ENCODE results near the gene NAV2.

Gene NAV2

GRCh38 chr11:19718051-19718450 lies 5.4 kb downstream of the NAV2 start:
- TF ChIP-seq POLR2A (IDR thresholded peaks at IDR 0.05; ENCODE audit: low read depth, low read length) = no peak
- FAIRE-seq (no peak), DNase-seq (ENCODE audit: insufficient read length, low spot score) (no peak)

- no peak for FAIRE-seq
- no peak for DNase-seq (ENCODE audit: insufficient read length, low spot score)
- no peak for TF ChIP-seq POLR2A (IDR thresholded peaks at IDR 0.05; ENCODE audit: low read depth, low read length)
Observed at GRCh38 chr11:19718951-19719350, 6.3 kb downstream of the NAV2 start.

DNA sequence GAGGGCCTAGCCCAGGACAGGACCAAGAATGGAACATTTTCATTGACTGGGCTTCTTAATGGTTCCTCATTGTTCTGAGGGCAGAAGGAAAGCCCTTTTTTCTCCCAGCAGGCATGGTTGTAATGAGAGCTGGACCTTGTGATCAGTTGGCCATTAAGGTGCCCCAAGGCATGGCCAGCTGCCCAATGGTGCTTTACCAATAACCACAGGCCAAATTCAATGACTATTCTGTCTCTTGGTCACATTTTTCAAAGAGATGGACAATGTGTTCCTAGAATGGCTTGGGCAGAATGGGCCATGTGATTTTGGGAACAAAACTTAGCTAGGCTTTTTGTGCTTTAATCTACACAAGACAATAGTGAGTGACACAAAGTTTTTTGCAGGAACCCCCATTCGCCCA lies 7.3 kb downstream of the NAV2 start:
- no peak for TF ChIP-seq POLR2A (IDR thresholded peaks at IDR 0.05; ENCODE audit: low read depth, low read length)
- FAIRE-seq = no peak
- no peak for DNase-seq (ENCODE audit: insufficient read length, low spot score)

DNA sequence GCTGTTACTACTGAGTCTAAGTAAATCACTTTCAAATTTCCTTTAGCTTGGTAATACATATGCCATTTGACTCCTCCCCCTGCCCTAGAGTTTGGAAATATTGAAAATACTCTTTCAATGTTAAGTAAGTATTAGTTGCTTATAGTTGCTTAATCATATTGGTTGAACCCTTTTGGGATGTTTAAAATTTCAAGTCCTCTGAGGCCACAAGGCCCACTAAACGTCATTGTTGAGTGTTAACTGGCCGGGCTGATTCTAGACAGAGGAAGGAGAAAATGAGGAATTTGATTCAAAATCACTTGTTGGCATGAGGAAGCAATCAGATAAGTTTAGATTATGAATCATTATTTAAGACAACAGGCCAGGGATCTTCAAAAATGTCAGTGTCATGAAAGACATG lies 8.5 kb downstream of the NAV2 start:
- DNase-seq (ENCODE audit: insufficient read length, low spot score) (no peak), FAIRE-seq (no peak)
- TF ChIP-seq POLR2A (IDR thresholded peaks at IDR 0.05; ENCODE audit: low read depth, low read length) = no peak

GRCh38 chr11:19722702-19723101 lies 10.1 kb downstream of the NAV2 start:
- TF ChIP-seq POLR2A (IDR thresholded peaks at IDR 0.05; ENCODE audit: low read depth, low read length) = no peak
- no peak for DNase-seq (ENCODE audit: insufficient read length, low spot score)
- no peak for FAIRE-seq

- FAIRE-seq (no peak), DNase-seq (ENCODE audit: insufficient read length, low spot score) (no peak)
- no peak for TF ChIP-seq POLR2A (IDR thresholded peaks at IDR 0.05; ENCODE audit: low read depth, low read length)
Observed at GRCh38 chr11:19723572-19724342, 11.1 kb downstream of the NAV2 start.

GRCh38 chr11:19724765-19725164 lies 12.1 kb downstream of the NAV2 start:
- no peak for DNase-seq (ENCODE audit: insufficient read length, low spot score)
- TF ChIP-seq POLR2A (IDR thresholded peaks at IDR 0.05; ENCODE audit: low read depth, low read length) = no peak
- no peak for FAIRE-seq

DNA sequence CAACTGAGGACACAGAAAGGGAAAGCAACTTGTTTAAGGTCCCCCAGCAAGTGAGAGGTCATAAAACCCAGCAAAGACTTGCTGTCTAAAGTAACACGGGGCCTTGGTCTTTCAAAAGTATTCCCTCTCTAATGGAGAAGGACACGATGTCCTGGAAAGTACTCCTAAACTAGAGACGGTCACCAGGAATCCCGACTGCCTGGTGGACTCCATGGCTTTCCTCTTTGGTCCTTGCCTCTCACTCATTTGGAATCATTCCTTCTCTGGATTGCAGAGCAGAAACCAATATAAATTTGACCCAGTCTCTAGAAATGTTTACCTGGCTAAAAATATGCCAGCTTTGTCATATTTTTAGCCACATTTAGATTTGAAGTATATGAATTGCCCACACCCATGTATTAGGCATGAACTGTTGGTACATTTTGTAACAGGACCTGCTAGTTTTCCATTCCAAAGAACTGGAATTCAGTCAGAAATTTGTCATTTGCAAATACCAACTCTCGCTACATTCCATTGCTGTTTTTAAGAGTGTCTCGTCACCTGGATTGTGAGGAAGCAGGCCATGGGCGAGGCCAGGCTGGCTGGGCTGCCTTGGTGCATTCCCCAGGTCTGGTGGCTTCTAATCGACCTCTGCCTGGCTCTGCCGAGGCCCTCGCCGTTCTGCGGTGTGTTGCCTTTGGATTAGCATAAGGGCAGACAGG lies 12.9 kb downstream of the NAV2 start:
- FAIRE-seq (no peak), DNase-seq (ENCODE audit: insufficient read length, low spot score) (no peak)
- no peak for TF ChIP-seq POLR2A (IDR thresholded peaks at IDR 0.05; ENCODE audit: low read depth, low read length)

GRCh38 chr11:19727246-19727645 lies 14.6 kb downstream of the NAV2 start:
- DNase-seq (ENCODE audit: insufficient read length, low spot score) (no peak), FAIRE-seq (no peak)
- TF ChIP-seq POLR2A (IDR thresholded peaks at IDR 0.05; ENCODE audit: low read depth, low read length) = no peak

DNA sequence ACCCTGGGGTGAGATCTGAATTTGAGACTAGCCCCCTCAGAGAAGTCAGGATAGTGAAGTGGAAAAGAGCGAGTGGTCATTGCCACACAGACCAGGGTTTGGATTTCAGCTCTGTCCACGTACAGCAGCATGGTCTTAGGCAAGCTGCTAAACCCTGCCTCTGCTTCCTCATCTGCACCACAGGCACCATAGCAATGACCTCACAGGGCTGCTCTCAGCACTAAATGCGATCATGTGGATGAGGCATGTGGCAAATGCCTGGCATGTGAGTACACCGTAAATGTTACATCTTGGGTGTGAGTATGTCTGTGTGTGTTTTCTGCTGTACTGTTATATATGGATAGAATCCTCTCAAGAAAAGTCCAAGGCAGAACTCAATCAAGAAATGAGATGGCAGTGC lies 15.8 kb downstream of the NAV2 start:
- FAIRE-seq = no peak
- no peak for TF ChIP-seq POLR2A (IDR thresholded peaks at IDR 0.05; ENCODE audit: low read depth, low read length)
- no peak for DNase-seq (ENCODE audit: insufficient read length, low spot score)

DNA sequence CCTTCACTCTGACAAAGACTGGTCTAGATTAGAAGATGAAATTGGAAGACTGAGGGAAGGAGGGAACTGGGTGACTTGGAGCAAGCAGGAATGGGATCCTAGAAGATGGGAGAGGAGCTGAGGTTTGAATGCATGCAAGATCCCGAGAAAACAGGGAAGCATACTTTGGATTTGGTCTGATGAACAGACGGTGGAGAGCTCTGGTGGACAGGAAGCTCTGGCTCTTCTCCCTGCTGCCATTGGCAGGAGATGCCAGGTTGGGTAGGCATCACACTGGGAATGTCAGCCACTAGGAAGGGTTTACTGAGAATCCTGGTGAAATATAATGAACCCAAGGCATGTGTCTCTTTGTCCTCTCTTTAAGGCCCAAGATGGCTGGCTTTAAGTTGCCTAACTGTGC lies 16.5 kb downstream of the NAV2 start:
- FAIRE-seq (no peak), DNase-seq (ENCODE audit: insufficient read length, low spot score) (no peak)
- TF ChIP-seq POLR2A (IDR thresholded peaks at IDR 0.05; ENCODE audit: low read depth, low read length) = no peak

DNA sequence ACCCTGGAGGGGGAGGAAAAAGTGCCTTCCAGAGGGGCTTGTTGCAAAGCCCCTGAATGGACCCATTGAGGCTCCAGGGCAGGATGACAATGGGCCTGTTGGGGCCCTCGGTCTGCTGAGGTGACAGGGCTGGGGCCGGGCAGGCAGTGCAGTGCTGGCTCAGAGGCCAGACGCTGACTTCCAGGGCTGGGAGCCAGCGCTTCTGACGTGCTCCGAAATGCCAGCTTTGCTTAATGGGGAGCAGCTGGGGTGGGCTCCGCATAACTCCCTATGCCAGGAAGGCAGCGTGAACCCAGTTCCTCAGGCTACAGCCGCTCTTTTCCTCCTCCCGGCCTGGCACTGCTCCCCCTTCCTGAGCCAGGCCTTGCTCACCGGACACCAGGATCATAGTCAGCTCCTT lies 17.7 kb downstream of the NAV2 start:
- no peak for FAIRE-seq
- no peak for DNase-seq (ENCODE audit: insufficient read length, low spot score)
- no peak for TF ChIP-seq POLR2A (IDR thresholded peaks at IDR 0.05; ENCODE audit: low read depth, low read length)

DNA sequence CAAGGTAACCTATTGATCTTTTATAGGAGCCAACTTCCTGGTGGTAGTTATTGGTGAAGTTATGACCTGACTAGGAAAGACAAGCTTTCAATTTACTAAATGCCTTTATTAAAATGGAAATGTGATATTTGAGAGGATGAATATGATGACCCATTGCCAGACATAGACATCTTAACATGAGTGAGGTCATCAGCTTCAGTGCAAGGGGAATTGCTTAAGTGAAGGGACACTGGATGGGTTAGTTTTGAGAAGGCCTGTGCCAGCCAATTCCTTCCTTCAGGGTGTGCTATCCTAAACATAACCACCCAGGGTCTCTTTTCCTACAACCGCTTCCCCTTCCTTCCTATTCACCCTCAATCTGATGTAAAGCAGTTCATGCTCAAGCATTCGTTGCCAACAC lies 21.5 kb downstream of the NAV2 start:
- no peak for TF ChIP-seq POLR2A (IDR thresholded peaks at IDR 0.05; ENCODE audit: low read depth, low read length)
- no peak for FAIRE-seq

DNA sequence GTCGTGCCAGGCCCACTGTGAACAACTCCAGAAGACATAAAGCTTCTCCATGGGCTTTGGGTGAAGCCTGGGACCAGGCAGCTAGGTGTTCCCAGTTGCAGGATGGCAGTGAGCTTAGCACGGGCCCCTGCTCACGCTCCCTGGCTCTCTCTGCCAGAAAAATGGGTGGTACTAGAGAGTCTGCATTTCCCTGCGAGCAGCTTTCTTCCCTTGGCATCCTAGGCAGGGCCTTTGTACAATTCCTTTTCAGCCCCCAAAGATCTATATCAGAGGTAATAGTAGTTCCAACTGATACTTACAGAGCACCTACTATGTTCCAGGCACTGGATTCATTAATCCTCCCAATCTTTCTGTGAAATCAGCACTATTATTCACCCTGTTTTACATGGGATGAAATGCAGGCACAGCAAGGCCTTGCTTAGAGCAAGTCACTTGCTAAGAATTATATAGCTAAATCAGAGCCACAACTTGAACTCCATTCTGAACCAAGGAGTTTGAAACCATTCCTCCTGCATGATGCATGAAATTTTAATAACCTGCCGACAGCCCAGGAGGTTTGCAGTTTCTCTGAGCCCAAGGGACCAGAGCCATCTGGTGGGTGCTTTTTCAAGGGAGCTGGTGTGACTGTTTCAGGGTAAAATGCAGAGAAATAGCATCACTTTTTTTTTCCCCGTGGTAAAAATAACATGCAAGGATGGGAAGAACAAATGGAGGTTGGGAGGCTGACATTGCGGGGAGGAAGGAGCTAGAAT lies 22.7 kb downstream of the NAV2 start:
- no peak for FAIRE-seq
- DNase-seq (ENCODE audit: insufficient read length, low spot score) = no peak
- no peak for TF ChIP-seq POLR2A (IDR thresholded peaks at IDR 0.05; ENCODE audit: low read depth, low read length)

More for the DNA sequence above, 21.5 kb downstream of the NAV2 start:
- DNase-seq (ENCODE audit: insufficient read length, low spot score) = no peak

Measured in H54 (cell line).